ENCODE data around the gene TRPV3. TPM values are rescaled to one million over a fixed set of nuclear protein-coding genes. Genes with fewer than 3 reads are reported as not detected.

Gene TRPV3
- total RNA-seq, 1 donor from 2014 or later, result 1.9 TPM

DNA sequence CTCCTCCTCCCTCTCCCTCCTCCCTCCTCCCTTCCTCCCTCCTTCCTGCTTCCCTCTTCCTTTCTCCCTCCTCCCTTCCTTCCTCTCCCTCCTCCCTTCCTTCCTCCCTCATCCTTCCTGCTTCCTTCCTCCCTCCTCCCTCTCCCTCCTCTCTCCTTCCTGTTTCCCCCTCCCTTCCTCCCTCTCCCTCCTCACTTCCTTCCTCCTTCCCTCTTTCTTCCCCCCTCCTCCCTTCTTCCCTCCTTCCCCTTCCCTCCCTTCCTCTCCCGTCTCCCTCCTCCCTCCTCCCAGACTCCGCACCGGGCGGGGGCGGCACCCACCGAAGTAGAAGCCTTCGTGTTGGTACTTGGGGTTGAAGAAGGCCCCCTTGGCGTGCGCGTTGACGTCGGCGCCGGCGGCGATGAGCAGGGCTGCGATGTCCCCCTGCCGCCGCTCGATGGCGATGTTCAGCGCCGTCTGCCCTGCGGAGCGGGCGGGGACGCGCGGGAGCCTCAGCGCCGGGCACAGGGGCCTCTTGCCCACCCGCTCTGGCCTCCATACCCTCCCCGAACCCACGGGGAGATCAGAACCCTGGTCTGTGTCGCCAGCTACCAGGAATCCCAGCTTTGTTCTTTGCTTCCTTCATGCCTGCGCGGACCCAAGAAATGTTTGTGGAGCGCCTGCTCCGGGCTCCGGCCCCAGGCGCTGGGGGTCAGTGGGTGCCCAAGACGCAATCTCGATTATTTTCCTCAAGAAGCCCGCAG lies 22.2 kb downstream of the TRPV3 start:
- no peak overlapping the region for H3K27ac ChIP-seq
- H3K9me3 ChIP-seq (ENCODE audit: low read depth), result no peaks in the 10 kb centered on the region
- H3F3A ChIP-seq (ENCODE audit: low read depth), result peaks cover 5% of the 10 kb centered on the region
- peak overlapping the region; percentile 97 for H2AFZ ChIP-seq (replicated peaks)
- Mint-ChIP-seq H3K36me3 (no peaks in the 10 kb centered on the region), H3K27me3 (ENCODE audit: insufficient read depth, low read depth) (no peaks in the 10 kb centered on the region), H3K9me3 (peaks cover 2% of the 10 kb centered on the region), H3K4me3 (peak overlapping the region; percentile 65), H3K27ac (peak overlapping the region; percentile 63), H3K4me1 (peaks cover 40% of the 10 kb centered on the region)
- H3K27me3 ChIP-seq, result no peaks in the 10 kb centered on the region
- peak; percentile 86 for DNase-seq (ENCODE audit: low spot score)
- H3K4me1 ChIP-seq, result peaks cover 8% of the 10 kb centered on the region
- H3K9ac ChIP-seq, result no peak overlapping the region
- H3K79me2 ChIP-seq (ENCODE audit: low read depth), result no peaks in the 10 kb centered on the region
- no peaks in the 10 kb centered on the region for H3K36me3 ChIP-seq
- no peaks in the 10 kb centered on the region for H4K20me1 ChIP-seq (ENCODE audit: low read depth)
- H3K4me3 ChIP-seq, result peak overlapping the region; percentile 45
- TF ChIP-seq EZH2phosphoT487 (IDR thresholded peaks at IDR 0.05) (no peak), EZH2 (IDR thresholded peaks at IDR 0.05) (no peak)
- TF ChIP-seq, protein P1, sequence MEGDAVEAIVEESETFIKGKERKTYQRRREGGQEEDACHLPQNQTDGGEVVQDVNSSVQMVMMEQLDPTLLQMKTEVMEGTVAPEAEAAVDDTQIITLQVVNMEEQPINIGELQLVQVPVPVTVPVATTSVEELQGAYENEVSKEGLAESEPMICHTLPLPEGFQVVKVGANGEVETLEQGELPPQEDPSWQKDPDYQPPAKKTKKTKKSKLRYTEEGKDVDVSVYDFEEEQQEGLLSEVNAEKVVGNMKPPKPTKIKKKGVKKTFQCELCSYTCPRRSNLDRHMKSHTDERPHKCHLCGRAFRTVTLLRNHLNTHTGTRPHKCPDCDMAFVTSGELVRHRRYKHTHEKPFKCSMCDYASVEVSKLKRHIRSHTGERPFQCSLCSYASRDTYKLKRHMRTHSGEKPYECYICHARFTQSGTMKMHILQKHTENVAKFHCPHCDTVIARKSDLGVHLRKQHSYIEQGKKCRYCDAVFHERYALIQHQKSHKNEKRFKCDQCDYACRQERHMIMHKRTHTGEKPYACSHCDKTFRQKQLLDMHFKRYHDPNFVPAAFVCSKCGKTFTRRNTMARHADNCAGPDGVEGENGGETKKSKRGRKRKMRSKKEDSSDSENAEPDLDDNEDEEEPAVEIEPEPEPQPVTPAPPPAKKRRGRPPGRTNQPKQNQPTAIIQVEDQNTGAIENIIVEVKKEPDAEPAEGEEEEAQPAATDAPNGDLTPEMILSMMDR (IDR thresholded peaks at IDR 0.05), result peak; percentile 76
- peak overlapping the region; percentile 79 for H3K4me2 ChIP-seq

DNA sequence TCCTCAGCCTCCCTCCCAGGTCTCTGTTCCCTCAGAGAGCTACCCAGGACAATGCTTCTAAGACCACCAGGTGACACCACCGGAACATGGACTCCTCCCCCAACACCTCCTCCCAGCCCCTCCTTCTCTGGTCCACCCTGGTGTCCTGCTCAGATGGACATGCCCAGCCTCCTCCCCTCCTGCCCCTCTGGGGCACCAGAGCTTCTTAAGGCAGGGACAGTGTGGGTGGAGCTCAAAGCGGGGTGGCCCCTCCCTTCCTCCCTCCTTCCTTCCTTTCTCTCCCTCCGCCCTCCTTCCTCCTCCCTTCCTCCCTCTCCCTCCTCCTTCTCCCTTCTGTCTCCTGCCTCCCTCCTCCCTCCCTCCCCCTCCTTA lies 22.7 kb downstream of the TRPV3 start:
- Histone ChIP-seq H3K27ac (no peak overlapping the region), H3K79me2 (ENCODE audit: low read depth) (no peaks in the 10 kb centered on the region), H4K20me1 (ENCODE audit: low read depth) (no peaks in the 10 kb centered on the region), H3K4me1 (peaks cover 13% of the 10 kb centered on the region), H3K27me3 (no peaks in the 10 kb centered on the region), H2AFZ (replicated peaks) (no peak overlapping the region), H3K36me3 (no peaks in the 10 kb centered on the region), H3F3A (ENCODE audit: low read depth) (peaks cover 7% of the 10 kb centered on the region), H3K4me2 (no peak overlapping the region), H3K9me3 (ENCODE audit: low read depth) (no peaks in the 10 kb centered on the region), H3K4me3 (no peak overlapping the region), H3K9ac (no peak overlapping the region)
- DNase-seq (ENCODE audit: low spot score), result peak; percentile 59
- H3K36me3 Mint-ChIP-seq, result no peaks in the 10 kb centered on the region
- no peak overlapping the region for H3K4me3 Mint-ChIP-seq
- H3K27me3 Mint-ChIP-seq (ENCODE audit: insufficient read depth, low read depth), result no peaks in the 10 kb centered on the region
- peak overlapping the region; percentile 14 for H3K27ac Mint-ChIP-seq
- TF ChIP-seq, protein P1 (IDR thresholded peaks at IDR 0.05), result no peak
- TF ChIP-seq EZH2 (IDR thresholded peaks at IDR 0.05), result no peak
- TF ChIP-seq EZH2phosphoT487 (IDR thresholded peaks at IDR 0.05), result no peak
- H3K4me1 Mint-ChIP-seq, result peaks cover 45% of the 10 kb centered on the region
- H3K9me3 Mint-ChIP-seq, result peaks cover 2% of the 10 kb centered on the region

DNA sequence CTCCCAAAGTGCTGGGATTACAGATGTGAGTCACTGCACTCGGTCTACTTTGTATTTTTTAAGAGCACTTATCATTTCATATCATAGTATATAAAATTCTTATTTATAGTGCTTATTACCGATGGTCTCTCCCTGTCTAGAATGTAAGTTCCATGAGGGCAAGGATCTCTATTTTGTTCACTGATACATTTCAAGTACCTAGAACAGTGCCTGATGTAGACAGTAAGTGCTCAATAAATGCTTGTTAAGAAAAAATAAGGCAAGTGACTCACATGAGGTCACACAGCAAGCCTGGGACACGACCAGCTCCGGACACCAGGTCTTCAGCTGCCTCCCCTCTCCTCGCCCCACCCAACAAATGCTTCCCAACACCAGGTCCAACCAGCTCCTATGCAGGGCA lies 23.9 kb downstream of the TRPV3 start:
- Histone ChIP-seq H3K4me2 (no peak overlapping the region), H2AFZ (replicated peaks) (no peak overlapping the region), H3K27ac (no peak overlapping the region)

More for the DNA sequence above, 23.9 kb downstream of the TRPV3 start:
- no peaks in the 10 kb centered on the region for H3K27me3 ChIP-seq
- no peak for DNase-seq (ENCODE audit: low spot score)
- H3K4me1 ChIP-seq, result peaks cover 24% of the 10 kb centered on the region
- no peaks in the 10 kb centered on the region for H3K9me3 ChIP-seq (ENCODE audit: low read depth)
- H3K4me3 Mint-ChIP-seq, result peak overlapping the region; percentile 31
- TF ChIP-seq EZH2phosphoT487 (IDR thresholded peaks at IDR 0.05), result no peak
- TF ChIP-seq, protein P1 (IDR thresholded peaks at IDR 0.05), result no peak
- TF ChIP-seq EZH2 (IDR thresholded peaks at IDR 0.05), result no peak
- no peaks in the 10 kb centered on the region for H3K9me3 Mint-ChIP-seq
- peaks cover 52% of the 10 kb centered on the region for H3K4me1 Mint-ChIP-seq
- H3K36me3 ChIP-seq, result no peaks in the 10 kb centered on the region
- no peaks in the 10 kb centered on the region for H3K79me2 ChIP-seq (ENCODE audit: low read depth)
- H4K20me1 ChIP-seq (ENCODE audit: low read depth), result no peaks in the 10 kb centered on the region
- H3K36me3 Mint-ChIP-seq, result no peaks in the 10 kb centered on the region
- no peak overlapping the region for H3K9ac ChIP-seq
- H3K4me3 ChIP-seq, result no peak overlapping the region
- peaks cover 9% of the 10 kb centered on the region for H3F3A ChIP-seq (ENCODE audit: low read depth)
- peaks cover 3% of the 10 kb centered on the region for H3K27me3 Mint-ChIP-seq (ENCODE audit: insufficient read depth, low read depth)
- no peak overlapping the region for H3K27ac Mint-ChIP-seq

Measured in neural progenitor cell (in vitro differentiated cells).